Activated CD4-positive, alpha-beta T cell treated with anti-CD3 and anti-CD28 coated beads for 48 hours (primary cell): ENCODE data around the gene SMYD5.
"Not testable (repeated sequence)": the region's sequence is repeated elsewhere in the genome, so short reads cannot be mapped to it uniquely, and the experiment has no call there.

Experiments
- DNase-seq: peaks from one replicate; pipeline ENCODE4 v3.0.0-alpha.2; 2020

SMYD5 gene

DNA sequence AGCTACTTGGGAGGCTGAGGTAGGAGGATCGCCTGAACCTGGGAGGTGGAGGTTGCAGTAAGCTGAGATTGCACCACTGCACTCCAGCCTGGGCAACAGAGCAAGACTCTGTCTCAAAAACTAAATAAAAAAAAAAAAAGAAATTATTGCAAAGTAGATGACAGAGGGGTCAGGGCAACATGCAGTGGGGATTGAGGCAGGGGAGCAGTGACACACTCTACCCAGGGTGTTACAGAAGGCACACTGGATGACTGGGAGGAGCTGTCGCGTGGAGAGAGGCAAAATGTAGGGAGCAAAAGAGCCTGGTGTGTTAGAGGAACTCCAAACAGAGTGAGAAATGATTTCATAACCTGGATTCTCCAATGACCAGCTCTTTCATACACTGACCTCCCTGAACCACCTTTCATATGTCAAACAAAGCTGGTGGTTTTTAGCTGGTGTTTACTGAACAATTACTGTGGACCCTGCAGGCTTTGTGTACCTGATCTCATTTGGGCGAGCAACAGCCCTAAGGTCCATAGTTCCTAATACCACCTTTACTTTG, 48.1 kb downstream of the SMYD5 start:
- no peak for DNase-seq

- DNase-seq: not testable (repeated sequence)
These were observed 48.8 kb downstream of the SMYD5 start for GRCh38 chr2:73262691-73263429.

DNA sequence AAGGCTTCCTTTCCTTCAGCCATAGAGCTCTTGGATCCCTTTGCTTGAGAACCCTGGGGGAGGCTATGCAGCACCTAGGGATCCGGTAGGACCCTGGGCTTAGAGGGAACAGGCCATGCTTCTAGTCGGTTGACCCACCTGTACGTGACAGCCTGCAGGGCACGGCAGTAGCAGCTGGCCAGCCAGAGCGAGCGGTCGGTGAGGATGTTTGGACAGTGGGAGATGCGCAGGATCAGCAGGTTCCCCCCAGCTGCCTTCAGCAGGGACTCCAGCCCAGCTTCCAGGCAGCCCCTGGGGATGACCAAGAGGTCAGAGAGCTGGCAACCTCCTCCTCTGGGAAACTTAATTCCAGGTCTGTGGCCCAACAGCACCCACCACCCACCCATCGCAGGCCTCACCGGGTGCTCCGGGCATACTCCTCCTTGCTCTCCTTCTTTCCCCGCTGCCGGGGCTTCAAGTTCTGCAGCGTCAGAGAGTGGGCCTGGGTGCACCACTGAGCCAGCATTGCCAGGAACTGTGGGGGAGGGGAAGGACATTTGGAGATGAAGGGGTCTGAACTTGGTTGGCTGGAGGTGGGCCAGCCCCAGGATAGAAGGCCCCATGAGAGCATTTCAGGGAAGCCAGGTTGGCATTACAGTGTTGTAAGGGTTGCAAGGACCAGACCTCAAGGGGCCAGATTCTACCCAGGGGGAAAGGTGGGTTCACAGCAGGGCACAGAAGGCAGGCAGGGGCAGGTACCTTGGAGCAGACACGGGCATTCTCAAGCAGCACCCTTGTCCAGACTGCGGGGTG, 49.7 kb downstream of the SMYD5 start:
- DNase-seq: no peak

DNA sequence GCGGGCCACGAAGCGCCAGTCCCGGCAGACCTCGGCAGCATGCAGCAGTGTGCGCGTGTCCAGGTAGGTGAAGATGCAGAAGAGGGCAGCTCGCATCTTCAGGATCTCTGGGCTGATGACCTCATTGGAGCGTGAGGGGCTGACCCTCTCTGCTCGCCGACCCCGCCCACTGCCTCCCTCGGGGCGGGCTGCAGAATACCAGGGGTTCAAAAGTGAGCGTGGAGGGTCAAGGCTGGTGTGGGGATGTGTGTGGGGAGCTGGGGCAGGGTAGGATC, 50.2 kb downstream of the SMYD5 start:
- DNase-seq: no peak

DNA sequence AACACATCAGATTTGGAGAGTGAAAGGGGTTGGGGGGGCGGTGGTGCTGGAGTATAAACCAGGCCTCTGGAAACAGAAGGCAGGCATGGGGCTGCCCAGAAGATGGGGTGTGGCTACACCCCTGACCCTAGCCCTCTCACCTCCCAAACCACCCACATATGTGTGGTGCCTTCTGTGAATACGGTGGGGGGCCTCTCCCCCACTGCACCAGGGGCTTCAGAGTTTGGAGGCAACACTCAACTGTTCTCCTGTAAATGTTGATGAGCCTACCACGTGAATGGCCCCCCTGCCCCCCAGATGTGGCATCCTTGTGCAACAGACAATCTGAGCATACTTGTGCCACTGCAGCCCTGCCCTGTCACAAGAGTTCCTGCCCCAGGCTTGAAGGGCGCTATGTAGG, 50.7 kb downstream of the SMYD5 start:
- no peak for DNase-seq

DNA sequence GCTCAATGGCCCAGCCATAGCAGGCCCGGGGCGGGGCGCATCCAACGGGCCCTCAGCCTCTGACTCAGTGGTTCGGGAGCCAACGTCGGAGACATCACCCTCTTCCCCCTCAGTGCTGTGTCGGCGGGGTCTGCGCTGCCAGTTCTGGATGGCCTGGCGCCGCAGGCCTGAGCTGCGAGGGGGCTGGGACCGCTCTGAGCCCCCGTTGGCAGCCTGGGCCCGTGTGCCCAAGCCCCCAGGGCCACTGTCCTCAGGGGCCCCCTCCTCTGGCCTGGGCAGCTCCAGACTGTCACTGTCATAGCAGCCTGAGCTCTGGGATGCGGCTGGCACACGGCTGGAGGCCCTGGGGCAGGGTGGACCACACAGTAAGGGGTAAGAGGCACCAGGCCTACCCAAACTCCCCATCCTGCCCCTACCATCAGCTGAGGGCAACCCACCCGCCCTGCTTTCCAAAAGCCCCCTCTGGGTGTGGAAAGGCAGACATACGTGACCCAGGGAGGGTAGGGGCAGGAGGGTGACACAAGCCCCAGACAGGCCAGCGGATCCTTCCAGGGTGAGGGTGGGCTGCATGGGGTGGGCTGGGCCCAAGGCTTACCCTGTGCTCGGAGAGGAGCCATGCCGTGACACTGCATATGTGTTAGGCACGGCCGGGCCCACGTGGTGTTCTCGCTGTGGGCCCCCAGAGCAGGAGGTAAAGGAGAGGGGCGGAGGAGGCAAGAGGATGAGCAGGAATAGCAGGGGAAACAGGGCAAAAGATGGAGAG, 51.4 kb downstream of the SMYD5 start:
- DNase-seq: no peak

DNA sequence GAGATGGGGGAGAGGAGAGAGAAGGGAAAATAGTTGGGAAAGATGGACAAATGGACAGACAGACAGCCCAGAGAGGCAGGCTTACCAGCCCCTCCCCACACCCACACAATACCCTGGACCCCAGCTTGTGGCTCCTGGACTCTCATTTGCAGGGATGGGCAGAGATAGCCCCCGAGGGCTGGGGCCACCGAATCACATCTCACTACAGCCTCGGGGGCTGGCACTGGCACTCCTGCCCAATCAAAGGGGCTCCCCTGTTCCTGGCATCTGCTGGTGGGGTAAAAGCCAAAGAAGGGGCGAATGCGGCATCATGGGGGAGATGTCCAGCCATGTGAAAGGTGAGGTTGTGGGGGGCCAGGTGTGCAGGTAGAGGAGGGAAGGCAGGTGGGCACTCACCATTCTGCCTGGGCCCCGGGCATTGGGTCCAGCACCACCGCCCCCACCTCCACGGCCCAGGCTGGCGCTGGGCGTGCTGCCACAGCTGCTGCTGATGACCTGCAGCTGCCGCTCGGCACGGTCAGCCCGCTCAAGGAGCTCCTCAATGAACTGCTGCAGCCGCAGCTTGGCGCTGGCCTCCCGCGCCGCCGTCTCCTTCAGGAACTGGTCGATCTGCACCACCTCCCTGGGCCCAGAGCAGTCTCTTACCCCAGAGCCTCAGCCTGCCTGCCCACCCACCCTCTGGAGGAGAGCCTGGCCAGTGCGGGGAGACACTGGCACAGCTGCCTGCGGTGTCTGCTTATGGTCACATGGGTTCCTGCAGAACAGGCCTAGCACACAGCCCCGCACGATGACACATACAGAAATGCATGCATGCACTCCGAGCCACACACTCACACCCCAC, 52.2 kb downstream of the SMYD5 start:
- no peak for DNase-seq

DNA sequence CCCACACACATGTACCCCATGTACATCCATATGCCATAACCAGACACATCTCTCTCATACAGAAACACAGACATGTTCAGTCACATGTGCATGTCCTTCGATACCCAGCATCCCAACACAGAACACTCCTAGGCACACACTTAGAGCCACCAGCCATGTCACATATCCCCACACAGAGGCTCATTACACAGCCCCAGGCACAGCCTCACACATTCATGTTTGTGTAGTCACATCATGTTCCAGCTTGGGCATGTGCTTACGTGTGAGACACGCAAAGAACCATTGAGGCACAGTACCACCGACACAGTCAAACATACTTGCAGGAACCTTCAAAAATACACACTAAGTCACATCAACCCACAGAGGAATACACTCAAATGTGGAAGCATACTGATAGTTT, 53.0 kb downstream of the SMYD5 start:
- DNase-seq: no peak

DNA sequence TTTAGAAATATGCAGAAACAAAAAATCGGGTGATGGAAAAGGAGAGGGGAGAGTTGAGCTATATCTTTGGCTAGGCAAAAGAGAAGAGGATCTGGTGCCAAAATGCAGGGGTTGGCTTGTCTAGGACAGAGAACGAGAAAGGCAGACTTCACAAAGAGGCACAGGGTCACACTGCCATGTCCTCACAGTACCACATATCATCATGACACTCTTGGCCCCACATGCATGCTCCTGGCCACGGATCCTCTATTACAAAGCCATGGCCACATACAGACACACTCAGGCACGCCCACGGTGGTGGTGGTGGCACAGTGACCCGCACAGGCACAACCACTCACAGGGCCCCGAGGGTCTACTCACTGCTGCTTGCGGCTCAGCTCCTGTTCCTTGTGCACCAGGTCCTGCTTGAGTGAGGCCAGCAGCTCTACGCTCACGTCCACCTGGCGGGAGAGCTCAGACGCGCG, 54.4 kb downstream of the SMYD5 start:
- DNase-seq: no peak

DNA sequence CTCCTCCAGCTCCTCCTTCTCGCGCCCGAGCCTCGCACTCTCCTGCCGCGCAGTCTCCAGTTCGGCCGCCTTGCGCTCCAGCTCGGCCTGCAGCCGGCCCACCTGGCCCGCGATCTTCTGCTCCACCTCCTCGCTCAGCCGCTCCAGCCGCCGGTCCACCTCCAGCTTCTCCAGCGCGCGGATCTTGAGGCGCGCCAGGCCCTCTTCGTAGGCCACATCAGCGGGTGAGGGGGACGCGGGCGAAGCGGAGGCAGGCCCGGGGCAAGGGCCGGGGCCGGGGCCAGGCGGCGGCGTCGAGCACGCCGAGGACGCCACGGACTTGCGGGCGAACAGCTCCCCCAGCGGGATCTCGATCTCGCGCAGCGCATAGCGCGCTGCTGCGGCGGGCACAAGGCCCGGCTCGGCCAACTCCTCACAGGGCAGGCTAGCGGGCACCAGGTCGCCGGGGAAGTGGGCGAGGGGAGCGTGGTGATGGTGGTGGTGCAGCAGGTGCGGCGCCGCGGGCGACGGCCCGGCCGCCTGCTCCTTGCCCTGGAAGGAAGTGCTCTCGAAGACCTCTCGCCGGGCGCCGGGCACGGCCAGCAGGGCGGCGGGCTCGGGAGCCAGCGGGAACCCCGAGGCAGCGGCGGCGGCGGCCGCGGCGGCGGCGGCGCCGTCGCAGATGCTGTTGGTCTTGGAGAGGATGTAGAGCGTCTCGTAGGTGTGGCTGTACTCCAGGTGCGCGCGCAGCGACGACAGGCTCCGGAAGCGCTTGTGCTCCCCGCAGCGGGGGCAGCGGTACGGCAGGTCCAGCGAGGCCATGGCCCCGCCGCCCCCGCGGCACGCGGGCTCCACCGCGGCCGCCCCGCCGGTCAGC, 55.0 kb downstream of the SMYD5 start:
- peak; percentile 77 for DNase-seq

DNA sequence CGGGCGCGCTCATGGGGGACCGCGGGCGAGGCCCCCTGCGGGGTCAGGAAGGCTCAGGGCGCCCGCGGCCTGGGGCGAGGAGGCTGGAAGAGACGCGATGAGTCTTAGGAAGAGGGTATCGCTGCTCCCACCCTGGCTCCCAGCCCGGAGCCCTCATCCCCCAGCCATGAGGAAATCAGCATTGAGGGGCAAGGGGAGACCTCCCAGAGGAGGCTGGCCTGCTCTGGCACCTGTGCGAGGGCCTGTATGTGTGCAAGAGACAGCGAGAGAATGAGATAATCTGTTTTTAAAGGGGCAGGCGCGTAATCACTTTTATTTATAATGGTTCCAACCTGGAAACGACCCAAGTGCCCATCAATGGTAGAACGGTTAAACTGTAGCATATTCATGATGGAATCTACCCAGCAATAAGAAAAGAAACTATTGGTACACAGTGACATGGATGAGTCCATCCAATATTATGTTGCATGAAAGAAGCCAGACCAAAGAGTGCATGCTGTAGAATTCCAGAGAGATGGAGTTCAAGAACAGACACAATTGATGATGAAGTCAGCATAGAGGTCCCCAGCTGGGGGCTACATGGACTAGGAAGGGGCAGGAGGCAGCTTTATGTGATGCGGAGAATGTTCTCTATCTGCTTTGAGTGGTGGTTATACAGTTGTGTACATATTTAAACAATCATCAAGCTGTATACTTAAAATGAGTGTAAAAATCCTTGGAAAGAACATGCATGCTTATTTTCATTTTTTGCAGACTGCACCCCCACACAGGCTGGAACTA, 55.8 kb downstream of the SMYD5 start:
- DNase-seq: no peak

GRCh38 chr2:73272270-73272669, 58.2 kb downstream of the SMYD5 start:
- no peak for DNase-seq
